HG03066 (cell line): ENCODE measurements around the gene RET.
"Not testable (repeated sequence)": the region's sequence is repeated elsewhere in the genome, so short reads cannot be mapped to it uniquely, and the experiment has no call there.

Source experiments
- ATAC-seq: cut with Tn5 transposase; IDR thresholded peaks from one replicate; pipeline ENCODE4 v1.9.1; 2021; ENCODE audit warnings: low read depth; ENCODE audit not compliant: unreplicated experiment

RET gene

GRCh38 chr10:43076311-43076875, 476 bp upstream of the RET start:
- ATAC-seq, result no peak

- ATAC-seq, result no peak
Measured at GRCh38 chr10:43077421-43078171, 727 bp downstream of the RET start.

GRCh38 chr10:43078175-43078985, 1.5 kb downstream of the RET start:
- no peak for ATAC-seq

- no peak for ATAC-seq
Measured at GRCh38 chr10:43078986-43079273, 2.1 kb downstream of the RET start.

GRCh38 chr10:43079856-43080255, 3.0 kb downstream of the RET start:
- ATAC-seq, result no peak

- ATAC-seq, result no peak
Measured at GRCh38 chr10:43082087-43082486, 5.2 kb downstream of the RET start.

- no peak for ATAC-seq
Measured at GRCh38 chr10:43082746-43083145, 5.9 kb downstream of the RET start.

- no peak for ATAC-seq
Measured at GRCh38 chr10:43083764-43084163, 6.9 kb downstream of the RET start.

- ATAC-seq, result no peak
Measured at GRCh38 chr10:43084812-43085211, 7.9 kb downstream of the RET start.

GRCh38 chr10:43086321-43086942, 9.6 kb downstream of the RET start:
- no peak for ATAC-seq

- no peak for ATAC-seq
Measured at GRCh38 chr10:43089519-43089918, 12.7 kb downstream of the RET start.

GRCh38 chr10:43090188-43090587, 13.3 kb downstream of the RET start:
- no peak for ATAC-seq

GRCh38 chr10:43090664-43091063, 13.8 kb downstream of the RET start:
- no peak for ATAC-seq

GRCh38 chr10:43091846-43092245, 15.0 kb downstream of the RET start:
- ATAC-seq, result no peak

GRCh38 chr10:43093423-43094076, 16.7 kb downstream of the RET start:
- no peak for ATAC-seq

GRCh38 chr10:43094085-43094484, 17.2 kb downstream of the RET start:
- no peak for ATAC-seq

GRCh38 chr10:43099339-43099738, 22.5 kb downstream of the RET start:
- ATAC-seq, result not testable (repeated sequence)

GRCh38 chr10:43099928-43100327, 23.1 kb downstream of the RET start:
- no peak for ATAC-seq

GRCh38 chr10:43100366-43100765, 23.5 kb downstream of the RET start:
- ATAC-seq, result no peak

- ATAC-seq, result no peak
Measured at GRCh38 chr10:43102063-43102828, 25.4 kb downstream of the RET start.
